Measurements from ENCODE around the gene SLC14A1. TPM values are rescaled to one million over a fixed set of nuclear protein-coding genes. Genes with fewer than 3 reads are reported as not detected.

SLC14A1 gene
- total RNA-seq, 1 experiment from 2014 or later = not detected

DNA sequence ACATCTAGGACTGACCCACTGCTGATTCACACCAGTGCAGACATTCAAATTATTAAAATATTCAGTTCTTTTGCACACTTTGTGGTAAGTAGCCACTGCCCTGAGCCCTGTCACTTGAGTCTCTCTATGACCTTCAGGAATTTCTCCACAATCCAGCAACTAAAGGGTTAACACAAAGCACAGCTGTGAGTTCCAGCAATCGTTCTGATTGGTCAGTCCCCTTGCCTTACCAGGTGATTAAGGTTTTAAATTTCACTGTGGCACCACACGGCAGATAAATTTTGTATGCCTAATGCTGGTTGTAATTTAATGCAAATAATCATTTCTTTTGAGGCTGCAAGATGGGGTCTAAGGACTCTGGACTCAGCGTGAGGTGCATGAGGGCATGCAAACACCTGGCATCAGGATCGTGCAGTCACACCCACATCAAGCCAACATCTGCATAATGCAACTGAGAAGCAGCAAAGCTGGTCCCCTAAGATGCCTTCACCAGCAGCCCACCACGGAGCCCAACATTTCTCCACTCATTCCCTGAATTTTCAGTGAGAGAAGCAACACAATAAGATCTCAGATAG, 36.6 kb downstream of the SLC14A1 start:
- CTCF ChIA-PET = no interaction called here
- no TSS peak for BruUV-seq (replicated peaks)
- intact Hi-C loops (cut with micrococcal nuclease; ENCODE audit: unreplicated experiment) = no loop called here
- H3K27me3 Mint-ChIP-seq (ENCODE audit: unreplicated experiment) = no peaks in the 10 kb centered on the region
- TF ChIP-seq, protein P1, sequence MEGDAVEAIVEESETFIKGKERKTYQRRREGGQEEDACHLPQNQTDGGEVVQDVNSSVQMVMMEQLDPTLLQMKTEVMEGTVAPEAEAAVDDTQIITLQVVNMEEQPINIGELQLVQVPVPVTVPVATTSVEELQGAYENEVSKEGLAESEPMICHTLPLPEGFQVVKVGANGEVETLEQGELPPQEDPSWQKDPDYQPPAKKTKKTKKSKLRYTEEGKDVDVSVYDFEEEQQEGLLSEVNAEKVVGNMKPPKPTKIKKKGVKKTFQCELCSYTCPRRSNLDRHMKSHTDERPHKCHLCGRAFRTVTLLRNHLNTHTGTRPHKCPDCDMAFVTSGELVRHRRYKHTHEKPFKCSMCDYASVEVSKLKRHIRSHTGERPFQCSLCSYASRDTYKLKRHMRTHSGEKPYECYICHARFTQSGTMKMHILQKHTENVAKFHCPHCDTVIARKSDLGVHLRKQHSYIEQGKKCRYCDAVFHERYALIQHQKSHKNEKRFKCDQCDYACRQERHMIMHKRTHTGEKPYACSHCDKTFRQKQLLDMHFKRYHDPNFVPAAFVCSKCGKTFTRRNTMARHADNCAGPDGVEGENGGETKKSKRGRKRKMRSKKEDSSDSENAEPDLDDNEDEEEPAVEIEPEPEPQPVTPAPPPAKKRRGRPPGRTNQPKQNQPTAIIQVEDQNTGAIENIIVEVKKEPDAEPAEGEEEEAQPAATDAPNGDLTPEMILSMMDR (IDR thresholded peaks at IDR 0.05; ENCODE audit: unreplicated experiment) = no peak
- no peak overlapping the region for H3K27ac Mint-ChIP-seq (ENCODE audit: unreplicated experiment)
- DNase-seq = no peak
- H3K36me3 Mint-ChIP-seq (ENCODE audit: insufficient read depth, unreplicated experiment) = no peaks in the 10 kb centered on the region
- no peak overlapping the region for H3K4me3 Mint-ChIP-seq (ENCODE audit: low read depth, unreplicated experiment)
- peaks cover 29% of the 10 kb centered on the region for H3K4me1 Mint-ChIP-seq (ENCODE audit: low read depth, unreplicated experiment)
- H3K9me3 Mint-ChIP-seq (ENCODE audit: low read depth, unreplicated experiment) = no peaks in the 10 kb centered on the region

DNA sequence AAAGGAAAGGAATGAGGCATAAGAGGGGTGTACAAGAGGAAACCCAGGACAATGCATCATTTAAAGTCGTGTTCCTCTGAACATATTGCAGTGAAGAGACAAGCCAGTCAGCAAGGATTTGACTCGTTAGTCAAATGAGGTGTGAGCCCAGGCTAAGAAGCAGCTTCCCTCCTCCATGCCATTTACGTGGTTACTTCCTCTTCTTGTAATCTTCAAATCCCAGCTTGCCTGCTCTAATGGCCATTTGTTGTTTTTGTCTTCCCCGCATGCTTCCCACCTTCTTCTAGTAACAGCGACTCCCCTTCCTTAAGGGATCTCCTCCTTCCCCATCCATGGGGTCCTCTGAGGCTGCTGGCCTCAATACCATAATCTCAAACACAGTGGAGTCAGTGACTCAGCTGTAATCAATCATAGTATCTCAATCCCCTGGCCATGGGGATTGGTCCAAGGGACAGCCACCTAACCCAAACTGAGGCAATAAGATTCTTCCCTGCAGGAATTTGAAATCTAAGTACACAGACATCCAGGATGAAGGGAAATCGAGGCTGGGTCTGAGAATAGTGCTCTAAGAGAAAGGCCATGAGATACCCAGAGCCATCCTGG, 37.6 kb downstream of the SLC14A1 start:
- TF ChIP-seq, protein P1 (IDR thresholded peaks at IDR 0.05; ENCODE audit: unreplicated experiment) = no peak
- Mint-ChIP-seq H3K27ac (ENCODE audit: unreplicated experiment) (no peak overlapping the region), H3K9me3 (ENCODE audit: low read depth, unreplicated experiment) (no peaks in the 10 kb centered on the region), H3K36me3 (ENCODE audit: insufficient read depth, unreplicated experiment) (no peaks in the 10 kb centered on the region), H3K4me3 (ENCODE audit: low read depth, unreplicated experiment) (no peak overlapping the region), H3K4me1 (ENCODE audit: low read depth, unreplicated experiment) (peaks cover 21% of the 10 kb centered on the region), H3K27me3 (ENCODE audit: unreplicated experiment) (no peaks in the 10 kb centered on the region)
- intact Hi-C loops (cut with micrococcal nuclease; ENCODE audit: unreplicated experiment) = no loop called here
- no TSS peak for BruUV-seq (replicated peaks)
- CTCF ChIA-PET = no interaction called here
- DNase-seq = no peak

DNA sequence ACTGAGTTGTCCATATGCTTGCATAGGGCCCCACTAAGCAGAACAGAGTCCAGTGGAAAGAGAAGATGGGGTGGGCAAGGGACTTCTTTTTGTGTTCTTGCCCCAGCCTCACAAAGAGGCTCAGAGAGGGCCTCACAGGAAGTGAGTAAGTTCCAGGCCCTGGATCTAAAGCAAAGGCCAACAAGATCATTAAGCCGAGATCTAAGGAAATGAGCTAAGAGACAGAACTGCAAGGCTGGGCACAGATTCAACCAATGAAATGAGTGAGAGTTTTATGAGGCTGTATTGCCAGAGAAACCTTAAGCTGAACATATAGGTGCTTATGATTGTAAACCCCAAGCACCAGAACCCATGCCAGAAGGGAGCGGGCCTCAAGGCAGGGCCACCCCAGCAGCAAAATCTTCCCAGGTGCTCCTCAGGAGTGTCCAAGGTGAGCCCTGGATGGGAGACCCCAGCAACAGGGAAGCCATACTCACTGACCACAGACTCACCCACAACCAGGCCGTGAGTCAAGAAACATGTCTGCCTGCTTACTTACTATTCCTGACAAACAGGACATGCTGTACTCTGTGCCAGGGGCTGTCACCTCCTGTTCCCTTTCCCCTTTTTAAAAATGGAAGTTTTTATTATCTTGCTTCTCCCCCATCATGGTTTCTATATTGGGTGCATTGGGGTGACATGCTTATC, 40.2 kb downstream of the SLC14A1 start:
- intact Hi-C loops (cut with micrococcal nuclease; ENCODE audit: unreplicated experiment) = no loop called here
- H3K27ac Mint-ChIP-seq (ENCODE audit: unreplicated experiment) = no peak overlapping the region
- H3K9me3 Mint-ChIP-seq (ENCODE audit: low read depth, unreplicated experiment) = no peaks in the 10 kb centered on the region
- H3K36me3 Mint-ChIP-seq (ENCODE audit: insufficient read depth, unreplicated experiment) = no peaks in the 10 kb centered on the region
- no peak for DNase-seq
- TF ChIP-seq, protein P1 (IDR thresholded peaks at IDR 0.05; ENCODE audit: unreplicated experiment) = no peak
- peaks cover 21% of the 10 kb centered on the region for H3K4me1 Mint-ChIP-seq (ENCODE audit: low read depth, unreplicated experiment)
- CTCF ChIA-PET = interaction anchor here (0.9 to 1.4 kb wide), 2 partner anchors 11 to 14 kb away, joined by 4 read pairs; no protein-coding TSS in a partner anchor
- H3K4me3 Mint-ChIP-seq (ENCODE audit: low read depth, unreplicated experiment) = no peak overlapping the region
- no TSS peak for BruUV-seq (replicated peaks)
- peaks cover 4% of the 10 kb centered on the region for H3K27me3 Mint-ChIP-seq (ENCODE audit: unreplicated experiment)

- DNase-seq = no peak
- Mint-ChIP-seq H3K9me3 (ENCODE audit: low read depth, unreplicated experiment) (peaks cover 8% of the 10 kb centered on the region), H3K27me3 (ENCODE audit: unreplicated experiment) (peaks cover 20% of the 10 kb centered on the region), H3K27ac (ENCODE audit: unreplicated experiment) (no peak overlapping the region), H3K4me3 (ENCODE audit: low read depth, unreplicated experiment) (no peak overlapping the region), H3K4me1 (ENCODE audit: low read depth, unreplicated experiment) (peaks cover 11% of the 10 kb centered on the region), H3K36me3 (ENCODE audit: insufficient read depth, unreplicated experiment) (no peaks in the 10 kb centered on the region)
- TF ChIP-seq, protein P1 (IDR thresholded peaks at IDR 0.05; ENCODE audit: unreplicated experiment) = no peak
- no TSS peak for BruUV-seq (replicated peaks)
- intact Hi-C loops (cut with micrococcal nuclease; ENCODE audit: unreplicated experiment) = no loop called here
- CTCF ChIA-PET = no interaction called here
These were observed 41.8 kb downstream of the SLC14A1 start for GRCh38 chr18:45765796-45766195.
